Measurements from ENCODE around the gene YDJC. TPM values are rescaled to one million over a fixed set of nuclear protein-coding genes. Genes with fewer than 3 reads are reported as not detected.

The YDJC gene
- total RNA-seq, 4 donors from 2014 or later: 42.2 to 72.2 (median 56.5) TPM

DNA sequence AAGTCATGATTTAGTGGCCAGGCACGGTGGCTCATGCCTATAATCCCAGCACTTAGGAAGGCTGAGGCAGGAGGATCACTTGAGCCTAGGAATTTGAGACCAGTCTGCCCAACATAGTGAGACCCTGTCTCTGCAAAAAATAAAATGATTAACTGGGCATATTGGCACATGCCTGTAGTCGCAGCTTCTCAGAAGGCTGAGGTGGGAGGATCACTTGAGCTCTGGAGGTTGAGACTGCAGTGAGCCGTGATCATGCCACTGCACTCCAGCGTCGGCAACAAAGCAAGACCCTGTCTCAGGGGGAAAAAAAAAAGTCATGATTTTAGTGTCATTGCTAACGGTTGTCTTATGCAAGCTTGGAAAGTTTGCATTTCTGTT is 50.4 kb downstream of the YDJC start:
- no peak for DNase-seq (ENCODE audit: low spot score in 2 of 2)
- intact Hi-C loops (cut with DNase I; ENCODE audit: low total_unique reads): no loop called here
- 68 to 70% methylated on average over 6 of the region's 6 CpGs for WGBS, 2 donors
- H3K4me3 ChIP-seq (ENCODE audit: low read depth, poor library complexity, severe bottlenecking): no peak overlapping the region
- TF ChIP-seq, protein P1, sequence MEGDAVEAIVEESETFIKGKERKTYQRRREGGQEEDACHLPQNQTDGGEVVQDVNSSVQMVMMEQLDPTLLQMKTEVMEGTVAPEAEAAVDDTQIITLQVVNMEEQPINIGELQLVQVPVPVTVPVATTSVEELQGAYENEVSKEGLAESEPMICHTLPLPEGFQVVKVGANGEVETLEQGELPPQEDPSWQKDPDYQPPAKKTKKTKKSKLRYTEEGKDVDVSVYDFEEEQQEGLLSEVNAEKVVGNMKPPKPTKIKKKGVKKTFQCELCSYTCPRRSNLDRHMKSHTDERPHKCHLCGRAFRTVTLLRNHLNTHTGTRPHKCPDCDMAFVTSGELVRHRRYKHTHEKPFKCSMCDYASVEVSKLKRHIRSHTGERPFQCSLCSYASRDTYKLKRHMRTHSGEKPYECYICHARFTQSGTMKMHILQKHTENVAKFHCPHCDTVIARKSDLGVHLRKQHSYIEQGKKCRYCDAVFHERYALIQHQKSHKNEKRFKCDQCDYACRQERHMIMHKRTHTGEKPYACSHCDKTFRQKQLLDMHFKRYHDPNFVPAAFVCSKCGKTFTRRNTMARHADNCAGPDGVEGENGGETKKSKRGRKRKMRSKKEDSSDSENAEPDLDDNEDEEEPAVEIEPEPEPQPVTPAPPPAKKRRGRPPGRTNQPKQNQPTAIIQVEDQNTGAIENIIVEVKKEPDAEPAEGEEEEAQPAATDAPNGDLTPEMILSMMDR (IDR thresholded peaks at IDR 0.05): no peak
- TF ChIP-seq POLR2A (IDR thresholded peaks at IDR 0.05): no peak

MicroRNAs within 50 kb of the gene (microRNA counts, 767-probe panel; counts per million panel counts)
- microRNA hsa-miR-130b-3p (0 to 358 counts per million in 2 donors), microRNA hsa-miR-301b (0 to 358 counts per million in 2 donors)

Small RNA genes within 50 kb of the gene (microRNA-seq; reads per million reads assigned to microRNA genes)
- gene MIR130B (ENCODE audit: borderline number of aligned reads in 1 of 2, borderline replicate concordance in 2 of 2) (151 to 200 reads per million in 2 donors), gene MIR301B (ENCODE audit: borderline number of aligned reads in 1 of 2, borderline replicate concordance in 2 of 2) (0 reads per million in 2 donors)

Other genes with a start within 250 kb of the YDJC start
- under 1 TPM in 1 of 4 donors, not detected in 3; 0.06 TPM for gene RIMBP3B, start 246.3 kb downstream of the YDJC start, total RNA-seq
- gene HIC2, start 212.7 kb downstream of the YDJC start, total RNA-seq: 1 to 10 TPM; 3.8 to 6.6 (median 5.0) TPM
- 1 to 10 TPM in 3 of 4 donors, under 1 TPM in 1; 0.13 to 4.0 (median 1.5) TPM for gene TMEM191C, start 162.6 kb downstream of the YDJC start, total RNA-seq
- under 1 TPM in 2 of 4 donors, not detected in 2; 0.20 to 0.30 TPM for gene RIMBP3C, start 78.6 kb downstream of the YDJC start, total RNA-seq
- 10 to 100 TPM; 28.0 to 42.4 (median 40.5) TPM for gene UBE2L3, start 62.3 kb downstream of the YDJC start, total RNA-seq
- under 1 TPM in 2 of 4 donors, not detected in 2; 0.23 to 0.49 TPM for gene CCDC116, start 2.7 kb upstream of the YDJC start, total RNA-seq
- 10 to 100 TPM in 3 of 4 donors, 1 to 10 TPM in 1; 8.2 to 21.4 (median 19.6) TPM for gene SDF2L1, start 12.3 kb upstream of the YDJC start, total RNA-seq
- gene PPIL2, start 36.0 kb upstream of the YDJC start, total RNA-seq: 10 to 100 TPM; 22.3 to 44.2 (median 27.5) TPM
- 1 to 10 TPM; 1.9 to 5.4 (median 2.8) TPM for gene YPEL1, start 105.8 kb upstream of the YDJC start, total RNA-seq
- gene MAPK1, start 237.6 kb upstream of the YDJC start, total RNA-seq: 100 to 1,000 TPM in 1 of 4 donors, 10 to 100 TPM in 3; 72.3 to 121 (median 85.2) TPM

All from lower leg skin (tissue), 4 donors.